Measurements from ENCODE around the gene KIF21A. TPM values are rescaled to one million over a fixed set of nuclear protein-coding genes. Genes with fewer than 3 reads are reported as not detected.
A peak's percentile ranks its signal among the peaks of the same experiment; 100 is the strongest.

The KIF21A gene
- total and polyA plus RNA-seq, 2 of the 13 experiments (the other 11 are each of a cell fraction or from before 2014, with no cell fraction given): 20.6 to 39.7 TPM

DNA sequence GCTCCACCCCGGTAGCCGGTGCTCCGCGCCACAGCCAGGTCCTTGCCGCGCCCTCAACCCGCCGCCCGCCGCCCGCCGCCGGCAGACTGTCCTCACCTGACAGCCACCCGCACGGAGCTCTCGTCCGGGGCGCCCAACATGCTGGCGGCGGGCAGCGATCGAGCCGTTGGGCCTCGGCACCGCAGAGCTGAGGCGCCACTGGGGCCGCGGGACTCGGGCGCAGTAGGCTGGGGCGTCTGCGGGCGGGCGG is 164 bp downstream of the KIF21A start (continued):
- no peak for TF ChIP-seq REST (IDR thresholded peaks at IDR 0.05; ENCODE audit: borderline replicate concordance in 1 of 2, low read depth in 1 of 2, low read length in 2 of 2)
- TF ChIP-seq MAZ (IDR thresholded peaks at IDR 0.05; ENCODE audit: borderline replicate concordance, low read depth, low read length): no peak
- no peak for TF ChIP-seq MAZ (CRISPR knock-in tag; IDR thresholded peaks at IDR 0.05; ENCODE audit: low read depth)
- TF ChIP-seq KDM5B (CRISPR knock-in tag; IDR thresholded peaks at IDR 0.05; ENCODE audit: borderline replicate concordance): peak; percentile 56; the same call in 1 of the 2 replicates
- TF ChIP-seq, protein P1, sequence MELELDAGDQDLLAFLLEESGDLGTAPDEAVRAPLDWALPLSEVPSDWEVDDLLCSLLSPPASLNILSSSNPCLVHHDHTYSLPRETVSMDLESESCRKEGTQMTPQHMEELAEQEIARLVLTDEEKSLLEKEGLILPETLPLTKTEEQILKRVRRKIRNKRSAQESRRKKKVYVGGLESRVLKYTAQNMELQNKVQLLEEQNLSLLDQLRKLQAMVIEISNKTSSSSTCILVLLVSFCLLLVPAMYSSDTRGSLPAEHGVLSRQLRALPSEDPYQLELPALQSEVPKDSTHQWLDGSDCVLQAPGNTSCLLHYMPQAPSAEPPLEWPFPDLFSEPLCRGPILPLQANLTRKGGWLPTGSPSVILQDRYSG (CRISPR knock-in tag; IDR thresholded peaks at IDR 0.05): no peak
- TF ChIP-seq ZNF512 (CRISPR knock-in tag; IDR thresholded peaks at IDR 0.05): no peak
- TF ChIP-seq GPN1 (CRISPR knock-in tag; IDR thresholded peaks at IDR 0.05; ENCODE audit: borderline replicate concordance): no peak
- TF ChIP-seq DNMT3B (CRISPR knock-in tag; conservative IDR thresholded peaks at IDR 0.05): no peak
- no peak for TF ChIP-seq FUBP1 (CRISPR knock-in tag; IDR thresholded peaks at IDR 0.05; ENCODE audit: borderline replicate concordance)
- TF ChIP-seq NFATC3 (CRISPR knock-in tag; IDR thresholded peaks at IDR 0.05): no peak
- TF ChIP-seq MIER3 (CRISPR knock-in tag; IDR thresholded peaks at IDR 0.05; ENCODE audit: borderline replicate concordance): no peak
- TF ChIP-seq MYC (CRISPR knock-in tag; IDR thresholded peaks at IDR 0.05; ENCODE audit: borderline replicate concordance): peak; percentile 10; the same call in 1 of the 2 replicates
- TF ChIP-seq HOXA5 (CRISPR knock-in tag; IDR thresholded peaks at IDR 0.05): no peak
- TF ChIP-seq, protein P2, sequence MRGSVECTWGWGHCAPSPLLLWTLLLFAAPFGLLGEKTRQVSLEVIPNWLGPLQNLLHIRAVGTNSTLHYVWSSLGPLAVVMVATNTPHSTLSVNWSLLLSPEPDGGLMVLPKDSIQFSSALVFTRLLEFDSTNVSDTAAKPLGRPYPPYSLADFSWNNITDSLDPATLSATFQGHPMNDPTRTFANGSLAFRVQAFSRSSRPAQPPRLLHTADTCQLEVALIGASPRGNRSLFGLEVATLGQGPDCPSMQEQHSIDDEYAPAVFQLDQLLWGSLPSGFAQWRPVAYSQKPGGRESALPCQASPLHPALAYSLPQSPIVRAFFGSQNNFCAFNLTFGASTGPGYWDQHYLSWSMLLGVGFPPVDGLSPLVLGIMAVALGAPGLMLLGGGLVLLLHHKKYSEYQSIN (CRISPR knock-in tag; IDR thresholded peaks at IDR 0.05; ENCODE audit: borderline replicate concordance): no peak
- TF ChIP-seq HBP1 (CRISPR knock-in tag; IDR thresholded peaks at IDR 0.05; ENCODE audit: low read depth): no peak
- no peak for TF ChIP-seq RXRB (CRISPR knock-in tag; IDR thresholded peaks at IDR 0.05; ENCODE audit: borderline replicate concordance)
- no peak for TF ChIP-seq ZNF652 (CRISPR knock-in tag; IDR thresholded peaks at IDR 0.05; ENCODE audit: borderline replicate concordance, low read depth)
- no peak for TF ChIP-seq ZNF3 (CRISPR knock-in tag; IDR thresholded peaks at IDR 0.05)
- no peak for TF ChIP-seq ZNF672 (CRISPR knock-in tag; IDR thresholded peaks at IDR 0.05)
- TF ChIP-seq PRMT3 (CRISPR knock-in tag; IDR thresholded peaks at IDR 0.05; ENCODE audit: borderline replicate concordance, low read depth): no peak
- TF ChIP-seq MIXL1 (CRISPR knock-in tag; IDR thresholded peaks at IDR 0.05): no peak
